ENCODE measurements around the gene LRP8. TPM values are rescaled to one million over a fixed set of nuclear protein-coding genes. Genes with fewer than 3 reads are reported as not detected.

The LRP8 gene
- total RNA-seq, 2 donors from 2014 or later: 4.7 to 15.3 TPM

GRCh38 chr1:53369761-53370160, 41.9 kb upstream of the LRP8 start:
- no peaks in the 10 kb centered on the region for H3K36me3 ChIP-seq
- no peak overlapping the region for H3K27ac ChIP-seq
- no peak overlapping the region for H3K4me3 ChIP-seq
- intact Hi-C loops (cut with DNase I): no loop called here
- TF ChIP-seq CTCF (IDR thresholded peaks at IDR 0.05): no peak
- no peaks in the 10 kb centered on the region for H3K27me3 ChIP-seq
- no peaks in the 10 kb centered on the region for H3K9me3 ChIP-seq
- H3K4me1 ChIP-seq: no peaks in the 10 kb centered on the region
- DNase-seq: no peak
- H3K9ac ChIP-seq (ENCODE audit: low read depth in 2 of 2, low read length in 2 of 2): no peak overlapping the region

GRCh38 chr1:53369034-53369750, 41.3 kb upstream of the LRP8 start:
- intact Hi-C loops (cut with DNase I): no loop called here
- no peaks in the 10 kb centered on the region for H3K4me1 ChIP-seq
- DNase-seq: no peak
- H3K27me3 ChIP-seq: no peaks in the 10 kb centered on the region
- no peak for TF ChIP-seq CTCF (IDR thresholded peaks at IDR 0.05)
- no peak overlapping the region for H3K4me3 ChIP-seq
- H3K9me3 ChIP-seq: no peaks in the 10 kb centered on the region
- H3K9ac ChIP-seq (ENCODE audit: low read depth in 2 of 2, low read length in 2 of 2): no peak overlapping the region
- H3K36me3 ChIP-seq: no peaks in the 10 kb centered on the region
- no peak overlapping the region for H3K27ac ChIP-seq

DNA sequence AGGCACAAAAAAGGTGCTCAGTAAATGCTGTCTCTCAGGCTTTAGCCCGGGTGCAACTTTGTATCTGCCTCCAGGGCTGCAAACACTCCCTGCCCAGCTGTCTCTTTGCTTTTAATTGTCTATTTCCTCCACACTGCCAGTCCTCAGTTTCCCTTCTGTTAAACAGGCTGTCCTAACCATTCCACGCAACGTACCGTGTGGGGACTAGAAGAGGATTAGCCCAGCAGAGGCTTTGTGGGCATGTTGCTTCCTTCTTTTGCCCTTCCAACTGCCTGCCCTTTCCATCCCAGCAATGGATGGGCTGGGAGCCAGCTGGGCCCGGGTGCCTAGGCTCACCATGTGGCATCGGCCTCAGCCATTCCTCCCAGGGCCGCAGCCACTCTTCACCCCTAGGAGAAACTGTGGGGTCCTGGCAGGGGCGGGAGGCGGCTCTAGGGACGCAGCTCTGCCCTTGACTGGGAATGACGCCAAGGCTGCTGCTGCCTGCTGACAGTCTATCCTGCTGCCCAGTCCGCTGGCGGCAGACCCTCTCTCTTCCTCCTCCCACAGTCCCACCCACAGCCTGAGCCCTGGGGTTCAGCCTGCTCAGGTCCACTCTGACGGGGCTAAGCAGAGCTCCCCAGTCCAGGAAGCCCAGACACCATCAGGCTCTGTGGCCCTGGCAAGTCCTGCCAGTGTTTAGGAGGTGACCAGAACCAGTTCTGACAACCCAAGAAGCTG, 40.6 kb upstream of the LRP8 start:
- Histone ChIP-seq H3K9ac (ENCODE audit: low read depth in 2 of 2, low read length in 2 of 2) (no peak overlapping the region), H3K4me3 (no peak overlapping the region), H3K27ac (no peak overlapping the region), H3K9me3 (no peaks in the 10 kb centered on the region), H3K27me3 (no peaks in the 10 kb centered on the region), H3K4me1 (no peaks in the 10 kb centered on the region), H3K36me3 (no peaks in the 10 kb centered on the region)
- intact Hi-C loops (cut with DNase I): no loop called here
- no peak for TF ChIP-seq CTCF (IDR thresholded peaks at IDR 0.05)
- DNase-seq: no peak

GRCh38 chr1:53367503-53368313, 39.8 kb upstream of the LRP8 start:
- no peak for DNase-seq
- Histone ChIP-seq H3K27ac (no peak overlapping the region), H3K36me3 (no peaks in the 10 kb centered on the region), H3K27me3 (no peaks in the 10 kb centered on the region), H3K9me3 (no peaks in the 10 kb centered on the region), H3K4me1 (no peaks in the 10 kb centered on the region), H3K9ac (ENCODE audit: low read depth in 2 of 2, low read length in 2 of 2) (no peak overlapping the region), H3K4me3 (no peak overlapping the region)
- intact Hi-C loops (cut with DNase I): no loop called here
- no peak for TF ChIP-seq CTCF (IDR thresholded peaks at IDR 0.05)

GRCh38 chr1:53366901-53367502, 39.1 kb upstream of the LRP8 start:
- Histone ChIP-seq H3K27ac (no peak overlapping the region), H3K27me3 (no peaks in the 10 kb centered on the region), H3K4me1 (no peaks in the 10 kb centered on the region), H3K9ac (ENCODE audit: low read depth in 2 of 2, low read length in 2 of 2) (no peak overlapping the region), H3K9me3 (no peaks in the 10 kb centered on the region), H3K4me3 (no peak overlapping the region), H3K36me3 (no peaks in the 10 kb centered on the region)
- DNase-seq: no peak
- TF ChIP-seq CTCF (IDR thresholded peaks at IDR 0.05): no peak
- intact Hi-C loops (cut with DNase I): no loop called here
